ENCODE measurements around the gene AK5. TPM values are rescaled to one million over a fixed set of nuclear protein-coding genes. Genes with fewer than 3 reads are reported as not detected.

Gene AK5
- total and polyA plus RNA-seq, 9 donors: 5.3 to 10.3 (median 9.0) TPM

DNA sequence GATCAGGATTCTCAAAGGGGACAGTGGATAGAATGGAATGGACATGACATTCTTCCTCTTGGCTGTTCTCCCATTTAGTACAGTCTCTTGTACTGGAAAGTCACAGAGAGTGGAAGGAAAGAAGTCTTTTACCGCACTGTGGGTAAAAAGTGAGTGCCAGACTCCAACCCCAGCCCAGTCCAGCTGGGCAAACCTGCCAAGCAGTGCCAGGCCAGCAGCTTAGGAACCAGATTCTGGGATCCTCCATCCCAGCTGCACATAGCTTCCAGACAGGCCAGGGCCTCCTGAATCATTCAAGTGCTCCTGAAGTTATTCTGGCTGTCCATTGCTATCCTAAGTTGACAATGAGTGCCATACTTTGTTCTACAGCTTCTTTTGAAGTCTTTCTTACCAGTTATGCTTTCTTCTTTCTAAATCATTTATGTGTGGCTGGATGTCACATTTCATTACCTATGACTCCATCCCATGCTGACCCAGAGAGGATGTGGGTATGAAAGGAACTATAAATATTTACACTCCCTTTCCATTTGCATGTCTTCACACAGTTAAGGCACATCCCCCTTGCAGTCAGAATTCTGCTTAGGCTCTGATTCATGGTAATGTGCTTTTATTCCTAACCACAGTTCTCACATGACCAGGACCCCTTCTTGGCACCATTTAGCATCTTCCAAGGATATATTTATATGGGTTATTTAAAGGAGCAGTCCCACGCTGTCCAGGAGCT, 88.9 kb downstream of the AK5 start:
- peak; percentile 14 for DNase-seq
- WGBS (ENCODE audit: insufficient coverage): no CpG with 5 or more reads among the region's 2 CpGs
- no peaks in the 10 kb centered on the region for H3K27me3 ChIP-seq (ENCODE audit: control insufficient read depth, insufficient read depth, low read length)
- no peaks in the 10 kb centered on the region for H3K36me3 ChIP-seq (ENCODE audit: control insufficient read depth, insufficient read depth, low read length)
- H3K4me3 ChIP-seq (ENCODE audit: low read length): no peak overlapping the region
- no peaks in the 10 kb centered on the region for H3K9me3 ChIP-seq (replicated peaks; ENCODE audit: control insufficient read depth, low read depth, low read length)
- no peak overlapping the region for H3K27ac ChIP-seq (ENCODE audit: low read length)
- no peaks in the 10 kb centered on the region for H3K4me1 ChIP-seq (ENCODE audit: control insufficient read depth, insufficient read depth, low read length)

DNA sequence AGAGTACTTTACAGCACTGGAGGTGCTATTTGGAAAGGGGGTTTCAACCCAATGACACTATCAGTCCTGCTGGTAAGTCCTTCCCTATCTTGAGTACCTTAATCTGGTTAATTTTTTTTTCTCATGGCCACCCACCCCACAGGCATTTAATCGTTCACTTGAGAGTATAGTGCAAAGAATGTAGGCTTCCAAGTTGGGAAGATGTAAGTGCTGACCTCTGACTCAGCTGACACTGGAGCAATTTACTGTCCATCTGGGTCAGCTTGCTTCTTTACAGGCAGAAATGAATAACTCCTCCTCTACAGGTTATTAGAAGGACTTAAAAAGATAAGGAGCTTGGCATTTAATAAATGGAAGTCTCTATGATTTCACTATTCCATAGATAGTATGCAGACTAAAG, 89.6 kb downstream of the AK5 start:
- no peaks in the 10 kb centered on the region for H3K27me3 ChIP-seq (ENCODE audit: control insufficient read depth, insufficient read depth, low read length)
- no peak for DNase-seq
- H3K4me1 ChIP-seq (ENCODE audit: control insufficient read depth, insufficient read depth, low read length): no peaks in the 10 kb centered on the region
- H3K4me3 ChIP-seq (ENCODE audit: low read length): no peak overlapping the region
- H3K9me3 ChIP-seq (replicated peaks; ENCODE audit: control insufficient read depth, low read depth, low read length): no peaks in the 10 kb centered on the region
- H3K27ac ChIP-seq (ENCODE audit: low read length): no peak overlapping the region
- WGBS (ENCODE audit: insufficient coverage): no CpG with 5 or more reads among the region's 1 CpG
- H3K36me3 ChIP-seq (ENCODE audit: control insufficient read depth, insufficient read depth, low read length): no peaks in the 10 kb centered on the region

DNA sequence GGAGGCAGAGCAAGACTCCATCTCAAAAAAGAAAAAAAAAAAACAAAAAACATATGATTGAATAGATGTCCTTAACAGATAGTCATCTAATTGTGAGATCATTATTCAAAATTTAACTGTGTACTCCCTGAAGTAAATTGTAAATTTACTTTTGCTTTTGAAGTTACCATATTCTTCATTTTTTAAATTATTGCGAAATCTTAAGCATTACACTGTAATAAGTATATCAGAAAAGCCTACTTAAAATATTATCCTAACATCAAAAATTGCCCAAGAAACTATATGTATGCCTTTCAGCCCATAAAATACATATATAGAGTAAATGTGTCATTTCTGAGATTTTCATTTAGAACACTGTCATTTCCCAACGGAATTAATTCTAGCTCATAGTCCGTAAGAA, 91.9 kb downstream of the AK5 start:
- no peak overlapping the region for H3K27ac ChIP-seq (ENCODE audit: low read length)
- H3K9me3 ChIP-seq (replicated peaks; ENCODE audit: control insufficient read depth, low read depth, low read length): no peaks in the 10 kb centered on the region
- no peak overlapping the region for H3K4me3 ChIP-seq (ENCODE audit: low read length)
- no peaks in the 10 kb centered on the region for H3K4me1 ChIP-seq (ENCODE audit: control insufficient read depth, insufficient read depth, low read length)
- no peaks in the 10 kb centered on the region for H3K36me3 ChIP-seq (ENCODE audit: control insufficient read depth, insufficient read depth, low read length)
- H3K27me3 ChIP-seq (ENCODE audit: control insufficient read depth, insufficient read depth, low read length): no peaks in the 10 kb centered on the region
- no peak for DNase-seq
- WGBS (ENCODE audit: insufficient coverage): no CpG with 5 or more reads among the region's 3 CpGs

DNA sequence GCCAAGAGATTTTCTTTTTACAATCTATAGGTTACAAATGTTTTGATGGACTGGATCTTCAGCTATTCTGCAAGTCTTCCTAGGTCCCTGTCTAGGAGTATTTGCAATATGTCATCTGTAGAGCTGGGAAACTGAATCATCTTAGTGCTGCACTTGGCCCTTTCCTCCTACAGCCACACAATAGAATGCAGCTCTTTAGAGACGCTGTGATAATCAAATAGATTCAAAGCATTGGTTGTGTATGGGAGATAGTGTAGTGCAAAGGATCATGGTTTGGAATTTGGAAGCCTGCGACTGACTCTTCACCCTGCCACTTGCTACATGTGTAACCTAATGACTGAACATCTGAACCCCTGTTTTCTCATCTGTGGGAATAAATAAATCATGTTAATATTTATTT, 93.7 kb downstream of the AK5 start:
- Histone ChIP-seq H3K27me3 (ENCODE audit: control insufficient read depth, insufficient read depth, low read length) (no peaks in the 10 kb centered on the region), H3K4me1 (ENCODE audit: control insufficient read depth, insufficient read depth, low read length) (no peaks in the 10 kb centered on the region), H3K4me3 (ENCODE audit: low read length) (no peak overlapping the region), H3K9me3 (replicated peaks; ENCODE audit: control insufficient read depth, low read depth, low read length) (no peaks in the 10 kb centered on the region), H3K36me3 (ENCODE audit: control insufficient read depth, insufficient read depth, low read length) (no peaks in the 10 kb centered on the region), H3K27ac (ENCODE audit: low read length) (no peak overlapping the region)
- no CpG with 5 or more reads among the region's 2 CpGs for WGBS (ENCODE audit: insufficient coverage)
- no peak for DNase-seq

GRCh38 chr1:77375990-77376389, 94.2 kb downstream of the AK5 start:
- H3K4me3 ChIP-seq (ENCODE audit: low read length): no peak overlapping the region
- DNase-seq: no peak
- H3K36me3 ChIP-seq (ENCODE audit: control insufficient read depth, insufficient read depth, low read length): no peaks in the 10 kb centered on the region
- no peaks in the 10 kb centered on the region for H3K4me1 ChIP-seq (ENCODE audit: control insufficient read depth, insufficient read depth, low read length)
- no peaks in the 10 kb centered on the region for H3K27me3 ChIP-seq (ENCODE audit: control insufficient read depth, insufficient read depth, low read length)
- 60% methylated on average over 1 of the region's 4 CpGs for WGBS (ENCODE audit: insufficient coverage)
- H3K9me3 ChIP-seq (replicated peaks; ENCODE audit: control insufficient read depth, low read depth, low read length): no peaks in the 10 kb centered on the region
- no peak overlapping the region for H3K27ac ChIP-seq (ENCODE audit: low read length)

GRCh38 chr1:77378723-77379535, 97.1 kb downstream of the AK5 start:
- Histone ChIP-seq H3K27ac (ENCODE audit: low read length) (no peak overlapping the region), H3K4me3 (ENCODE audit: low read length) (no peak overlapping the region), H3K9me3 (replicated peaks; ENCODE audit: control insufficient read depth, low read depth, low read length) (no peaks in the 10 kb centered on the region), H3K36me3 (ENCODE audit: control insufficient read depth, insufficient read depth, low read length) (no peaks in the 10 kb centered on the region), H3K4me1 (ENCODE audit: control insufficient read depth, insufficient read depth, low read length) (no peaks in the 10 kb centered on the region), H3K27me3 (ENCODE audit: control insufficient read depth, insufficient read depth, low read length) (no peaks in the 10 kb centered on the region)
- 39% methylated on average over 5 of the region's 6 CpGs for WGBS (ENCODE audit: insufficient coverage)
- DNase-seq: no peak

DNA sequence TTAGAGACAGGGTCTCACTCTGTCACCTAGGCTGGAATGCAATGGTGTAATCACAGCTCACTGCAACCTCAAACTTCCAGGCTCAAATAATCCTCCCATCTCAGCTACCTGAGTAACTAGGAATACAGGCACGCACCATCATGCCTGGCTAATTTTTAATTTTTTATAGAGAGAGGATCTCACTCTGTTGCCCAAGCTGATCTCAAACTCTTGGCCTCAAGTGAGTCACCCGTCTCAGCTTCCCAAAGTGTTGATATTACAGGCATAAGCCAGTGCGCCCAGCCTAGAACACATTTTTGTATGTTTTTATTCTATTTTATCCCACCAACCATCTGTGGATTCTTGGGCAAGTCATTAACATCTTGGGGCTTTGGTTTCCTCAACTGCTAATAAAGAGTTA, 100.5 kb downstream of the AK5 start:
- no peaks in the 10 kb centered on the region for H3K36me3 ChIP-seq (ENCODE audit: control insufficient read depth, insufficient read depth, low read length)
- no peak overlapping the region for H3K27ac ChIP-seq (ENCODE audit: low read length)
- H3K4me1 ChIP-seq (ENCODE audit: control insufficient read depth, insufficient read depth, low read length): no peaks in the 10 kb centered on the region
- no peaks in the 10 kb centered on the region for H3K9me3 ChIP-seq (replicated peaks; ENCODE audit: control insufficient read depth, low read depth, low read length)
- H3K4me3 ChIP-seq (ENCODE audit: low read length): no peak overlapping the region
- DNase-seq: no peak
- H3K27me3 ChIP-seq (ENCODE audit: control insufficient read depth, insufficient read depth, low read length): no peaks in the 10 kb centered on the region
- no CpG with 5 or more reads among the region's 3 CpGs for WGBS (ENCODE audit: insufficient coverage)

GRCh38 chr1:77383236-77383635, 101.4 kb downstream of the AK5 start:
- Histone ChIP-seq H3K9me3 (replicated peaks; ENCODE audit: control insufficient read depth, low read depth, low read length) (no peaks in the 10 kb centered on the region), H3K27ac (ENCODE audit: low read length) (no peak overlapping the region), H3K27me3 (ENCODE audit: control insufficient read depth, insufficient read depth, low read length) (no peaks in the 10 kb centered on the region), H3K36me3 (ENCODE audit: control insufficient read depth, insufficient read depth, low read length) (no peaks in the 10 kb centered on the region), H3K4me1 (ENCODE audit: control insufficient read depth, insufficient read depth, low read length) (no peaks in the 10 kb centered on the region), H3K4me3 (ENCODE audit: low read length) (no peak overlapping the region)
- DNase-seq: no peak
- WGBS (ENCODE audit: insufficient coverage): no CpG with 5 or more reads among the region's 1 CpG

DNA sequence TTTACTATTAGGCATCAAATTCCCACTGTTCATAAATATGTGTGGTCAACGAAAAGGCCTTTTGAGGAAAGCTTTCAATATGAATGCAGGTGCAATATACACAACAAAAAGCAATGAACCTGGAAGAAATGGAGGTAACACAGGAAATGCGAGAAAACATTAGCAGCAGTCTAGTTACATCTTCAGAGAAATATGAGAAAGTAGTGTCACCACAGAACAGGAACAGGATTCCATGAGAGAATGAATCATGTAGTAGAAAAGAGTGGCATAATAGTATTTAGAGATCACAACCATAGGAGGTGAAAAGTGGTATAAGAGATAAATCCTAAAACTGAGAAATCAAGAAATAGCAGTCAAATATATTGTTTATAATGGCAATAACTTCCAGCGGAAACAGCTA, 103.7 kb downstream of the AK5 start:
- H3K9me3 ChIP-seq (replicated peaks; ENCODE audit: control insufficient read depth, low read depth, low read length): no peaks in the 10 kb centered on the region
- H3K36me3 ChIP-seq (ENCODE audit: control insufficient read depth, insufficient read depth, low read length): no peaks in the 10 kb centered on the region
- DNase-seq: no peak
- H3K4me1 ChIP-seq (ENCODE audit: control insufficient read depth, insufficient read depth, low read length): no peaks in the 10 kb centered on the region
- H3K27ac ChIP-seq (ENCODE audit: low read length): no peak overlapping the region
- no peaks in the 10 kb centered on the region for H3K27me3 ChIP-seq (ENCODE audit: control insufficient read depth, insufficient read depth, low read length)
- no peak overlapping the region for H3K4me3 ChIP-seq (ENCODE audit: low read length)
- WGBS (ENCODE audit: insufficient coverage): no CpG with 5 or more reads among the region's 3 CpGs

DNA sequence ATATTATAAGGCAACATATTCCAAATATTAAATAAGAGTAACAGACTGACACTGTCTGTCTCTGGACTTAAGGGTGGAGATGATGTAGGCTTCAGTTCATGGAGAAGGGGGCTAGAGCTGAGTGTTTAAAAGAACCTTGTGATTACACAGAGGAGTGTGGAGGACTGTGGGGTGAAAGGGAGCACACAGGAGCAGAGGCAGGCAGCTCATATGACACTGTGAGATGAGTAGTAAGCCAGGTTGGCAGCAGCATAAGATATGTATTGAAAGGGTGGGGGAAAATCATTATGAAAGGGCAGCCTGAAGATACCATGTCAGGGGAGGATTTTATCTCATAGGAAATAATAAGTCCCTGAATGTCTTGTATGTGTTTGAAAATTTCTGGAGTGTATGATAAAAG, 104.5 kb downstream of the AK5 start:
- Histone ChIP-seq H3K9me3 (replicated peaks; ENCODE audit: control insufficient read depth, low read depth, low read length) (no peaks in the 10 kb centered on the region), H3K27ac (ENCODE audit: low read length) (no peak overlapping the region), H3K27me3 (ENCODE audit: control insufficient read depth, insufficient read depth, low read length) (no peaks in the 10 kb centered on the region), H3K4me1 (ENCODE audit: control insufficient read depth, insufficient read depth, low read length) (no peaks in the 10 kb centered on the region), H3K36me3 (ENCODE audit: control insufficient read depth, insufficient read depth, low read length) (no peaks in the 10 kb centered on the region), H3K4me3 (ENCODE audit: low read length) (no peak overlapping the region)
- no peak for DNase-seq

Measured in muscle of leg (tissue), 11 donors.